ENCODE results near the gene AVL9.

AVL9 gene

GRCh38 chr7:32533276-32534029 is 38.2 kb downstream of the AVL9 start:
- DNase-seq (ENCODE audit: low spot score), result no peak

- no peak for DNase-seq (ENCODE audit: low spot score)
Measured at GRCh38 chr7:32535162-32535702, 39.9 kb downstream of the AVL9 start.

GRCh38 chr7:32536016-32536415 is 40.7 kb downstream of the AVL9 start:
- no peak for DNase-seq (ENCODE audit: low spot score)

GRCh38 chr7:32536585-32536984 is 41.3 kb downstream of the AVL9 start:
- DNase-seq (ENCODE audit: low spot score), result no peak

GRCh38 chr7:32537760-32538159 is 42.5 kb downstream of the AVL9 start:
- peak; percentile 7 for DNase-seq (ENCODE audit: low spot score)

GRCh38 chr7:32539366-32539765 is 44.1 kb downstream of the AVL9 start:
- no peak for DNase-seq (ENCODE audit: low spot score)

- no peak for DNase-seq (ENCODE audit: low spot score)
Measured at GRCh38 chr7:32539919-32540531, 44.7 kb downstream of the AVL9 start.

- DNase-seq (ENCODE audit: low spot score), result no peak
Measured at GRCh38 chr7:32542595-32542994, 47.3 kb downstream of the AVL9 start.

GRCh38 chr7:32559480-32559879 is 64.2 kb downstream of the AVL9 start:
- no peak for DNase-seq (ENCODE audit: low spot score)

- no peak for DNase-seq (ENCODE audit: low spot score)
Measured at GRCh38 chr7:32560075-32560474, 64.8 kb downstream of the AVL9 start.

GRCh38 chr7:32561613-32562012 is 66.3 kb downstream of the AVL9 start:
- no peak for DNase-seq (ENCODE audit: low spot score)

- DNase-seq (ENCODE audit: low spot score), result no peak
Measured at GRCh38 chr7:32564542-32564941, 69.3 kb downstream of the AVL9 start.

GRCh38 chr7:32569388-32570289 is 74.3 kb downstream of the AVL9 start:
- DNase-seq (ENCODE audit: low spot score), result no peak

GRCh38 chr7:32573110-32573687 is 77.9 kb downstream of the AVL9 start:
- DNase-seq (ENCODE audit: low spot score), result no peak

- DNase-seq (ENCODE audit: low spot score), result no peak
Measured at GRCh38 chr7:32574626-32575025, 79.3 kb downstream of the AVL9 start.

- no peak for DNase-seq (ENCODE audit: low spot score)
Measured at GRCh38 chr7:32577421-32577820, 82.1 kb downstream of the AVL9 start.

- DNase-seq (ENCODE audit: low spot score), result no peak
Measured at GRCh38 chr7:32579776-32580175, 84.5 kb downstream of the AVL9 start.

GRCh38 chr7:32580646-32581045 is 85.4 kb downstream of the AVL9 start:
- DNase-seq (ENCODE audit: low spot score), result no peak

GRCh38 chr7:32582036-32582435 is 86.7 kb downstream of the AVL9 start:
- DNase-seq (ENCODE audit: low spot score), result no peak

GRCh38 chr7:32583791-32584190 is 88.5 kb downstream of the AVL9 start:
- no peak for DNase-seq (ENCODE audit: low spot score)

GRCh38 chr7:32586291-32587221 is 91.3 kb downstream of the AVL9 start:
- DNase-seq (ENCODE audit: low spot score), result no peak
